Measurements from ENCODE around the gene RBMS3. TPM values are rescaled to one million over a fixed set of nuclear protein-coding genes. Genes with fewer than 3 reads are reported as not detected.

The RBMS3 gene
- total RNA-seq, 1 experiment from 2014 or later, result 7.4 TPM

GRCh38 chr3:29823233-29823632 lies 542.4 kb downstream of the RBMS3 start:
- no peak for TF ChIP-seq CTCF (IDR thresholded peaks at IDR 0.05; ENCODE audit: insufficient read depth in 1 of 2, low read depth in 1 of 2, low read length in 1 of 2, severe bottlenecking in 1 of 2, unreplicated experiment in 1 of 2)
- Histone ChIP-seq H3K9me3 (no peaks in the 10 kb centered on the region), H3K36me3 (ENCODE audit: control insufficient read depth, insufficient read depth, low read length) (no peaks in the 10 kb centered on the region), H3K4me3 (ENCODE audit: low read depth, low read length) (no peak overlapping the region), H3K27me3 (replicated peaks; ENCODE audit: control insufficient read depth, insufficient read depth, low read length) (no peaks in the 10 kb centered on the region), H3K4me1 (no peaks in the 10 kb centered on the region)
- no peaks in the 10 kb centered on the region for H3K27me3 Mint-ChIP-seq (ENCODE audit: insufficient read depth, unreplicated experiment)
- no peak overlapping the region for H3K4me3 Mint-ChIP-seq (ENCODE audit: unreplicated experiment)
- no peak for DNase-seq
- no peaks in the 10 kb centered on the region for H3K36me3 Mint-ChIP-seq (ENCODE audit: insufficient read depth, unreplicated experiment)
- H3K27ac Mint-ChIP-seq (ENCODE audit: unreplicated experiment), result no peak overlapping the region
- intact Hi-C loops (cut with micrococcal nuclease; ENCODE audit: unreplicated experiment), result no loop called here
- H3K4me1 Mint-ChIP-seq (ENCODE audit: low read depth, unreplicated experiment), result no peaks in the 10 kb centered on the region
- ChIA-PET CTCF (interaction anchor here (0.6 kb wide), 1 partner anchor 451 kb away, joined by 3 read pairs; no protein-coding TSS in a partner anchor), POLR2A (no interaction called here)
- BruUV-seq (replicated peaks), result no TSS peak
- no peaks in the 10 kb centered on the region for H3K9me3 Mint-ChIP-seq (ENCODE audit: unreplicated experiment)

- ChIA-PET CTCF (no interaction called here), POLR2A (no interaction called here)
- H3K4me1 ChIP-seq, result no peaks in the 10 kb centered on the region
- no peak overlapping the region for H3K4me3 Mint-ChIP-seq (ENCODE audit: unreplicated experiment)
- no peaks in the 10 kb centered on the region for H3K4me1 Mint-ChIP-seq (ENCODE audit: low read depth, unreplicated experiment)
- no peaks in the 10 kb centered on the region for H3K27me3 ChIP-seq (replicated peaks; ENCODE audit: control insufficient read depth, insufficient read depth, low read length)
- H3K36me3 ChIP-seq (ENCODE audit: control insufficient read depth, insufficient read depth, low read length), result no peaks in the 10 kb centered on the region
- TF ChIP-seq CTCF (IDR thresholded peaks at IDR 0.05; ENCODE audit: insufficient read depth in 1 of 2, low read depth in 1 of 2, low read length in 1 of 2, severe bottlenecking in 1 of 2, unreplicated experiment in 1 of 2), result no peak
- no TSS peak for BruUV-seq (replicated peaks)
- no peak overlapping the region for H3K4me3 ChIP-seq (ENCODE audit: low read depth, low read length)
- no peak overlapping the region for H3K27ac Mint-ChIP-seq (ENCODE audit: unreplicated experiment)
- no peaks in the 10 kb centered on the region for H3K36me3 Mint-ChIP-seq (ENCODE audit: insufficient read depth, unreplicated experiment)
- no peaks in the 10 kb centered on the region for H3K9me3 ChIP-seq
- no peaks in the 10 kb centered on the region for H3K9me3 Mint-ChIP-seq (ENCODE audit: unreplicated experiment)
- DNase-seq, result no peak
- intact Hi-C loops (cut with micrococcal nuclease; ENCODE audit: unreplicated experiment), result no loop called here
- no peaks in the 10 kb centered on the region for H3K27me3 Mint-ChIP-seq (ENCODE audit: insufficient read depth, unreplicated experiment)
These were observed 545.8 kb downstream of the RBMS3 start for GRCh38 chr3:29826712-29827111.

GRCh38 chr3:29827756-29828155 lies 546.9 kb downstream of the RBMS3 start:
- H3K4me3 ChIP-seq (ENCODE audit: low read depth, low read length), result no peak overlapping the region
- intact Hi-C loops (cut with micrococcal nuclease; ENCODE audit: unreplicated experiment), result no loop called here
- DNase-seq, result no peak
- H3K9me3 Mint-ChIP-seq (ENCODE audit: unreplicated experiment), result no peaks in the 10 kb centered on the region
- no peaks in the 10 kb centered on the region for H3K4me1 ChIP-seq
- H3K36me3 Mint-ChIP-seq (ENCODE audit: insufficient read depth, unreplicated experiment), result no peaks in the 10 kb centered on the region
- H3K4me3 Mint-ChIP-seq (ENCODE audit: unreplicated experiment), result no peak overlapping the region
- TF ChIP-seq CTCF (IDR thresholded peaks at IDR 0.05; ENCODE audit: insufficient read depth in 1 of 2, low read depth in 1 of 2, low read length in 1 of 2, severe bottlenecking in 1 of 2, unreplicated experiment in 1 of 2), result no peak
- no peaks in the 10 kb centered on the region for H3K36me3 ChIP-seq (ENCODE audit: control insufficient read depth, insufficient read depth, low read length)
- ChIA-PET CTCF (no interaction called here), POLR2A (no interaction called here)
- no peaks in the 10 kb centered on the region for H3K27me3 Mint-ChIP-seq (ENCODE audit: insufficient read depth, unreplicated experiment)
- no TSS peak for BruUV-seq (replicated peaks)
- H3K4me1 Mint-ChIP-seq (ENCODE audit: low read depth, unreplicated experiment), result no peaks in the 10 kb centered on the region
- no peak overlapping the region for H3K27ac Mint-ChIP-seq (ENCODE audit: unreplicated experiment)
- no peaks in the 10 kb centered on the region for H3K9me3 ChIP-seq
- no peaks in the 10 kb centered on the region for H3K27me3 ChIP-seq (replicated peaks; ENCODE audit: control insufficient read depth, insufficient read depth, low read length)

Data from Caco-2 (cell line).